SK-N-MC (cell line): ENCODE data around the gene MUC5B.

Experiments used
- EZH2 ChIP-seq: fragments of 200-600 bp; sonication (generic); IDR thresholded peaks from one replicate; pipeline ENCODE4 v1.6.1; 2017; ENCODE audit warnings: antibody characterized with exemption
- POLR2AphosphoS5 ChIP-seq: IDR thresholded peaks from 2 replicates; pipeline ENCODE4 v1.6.1; 2012; ENCODE audit warnings: mild to moderate bottlenecking, low read depth, low read length, borderline replicate concordance

DNA sequence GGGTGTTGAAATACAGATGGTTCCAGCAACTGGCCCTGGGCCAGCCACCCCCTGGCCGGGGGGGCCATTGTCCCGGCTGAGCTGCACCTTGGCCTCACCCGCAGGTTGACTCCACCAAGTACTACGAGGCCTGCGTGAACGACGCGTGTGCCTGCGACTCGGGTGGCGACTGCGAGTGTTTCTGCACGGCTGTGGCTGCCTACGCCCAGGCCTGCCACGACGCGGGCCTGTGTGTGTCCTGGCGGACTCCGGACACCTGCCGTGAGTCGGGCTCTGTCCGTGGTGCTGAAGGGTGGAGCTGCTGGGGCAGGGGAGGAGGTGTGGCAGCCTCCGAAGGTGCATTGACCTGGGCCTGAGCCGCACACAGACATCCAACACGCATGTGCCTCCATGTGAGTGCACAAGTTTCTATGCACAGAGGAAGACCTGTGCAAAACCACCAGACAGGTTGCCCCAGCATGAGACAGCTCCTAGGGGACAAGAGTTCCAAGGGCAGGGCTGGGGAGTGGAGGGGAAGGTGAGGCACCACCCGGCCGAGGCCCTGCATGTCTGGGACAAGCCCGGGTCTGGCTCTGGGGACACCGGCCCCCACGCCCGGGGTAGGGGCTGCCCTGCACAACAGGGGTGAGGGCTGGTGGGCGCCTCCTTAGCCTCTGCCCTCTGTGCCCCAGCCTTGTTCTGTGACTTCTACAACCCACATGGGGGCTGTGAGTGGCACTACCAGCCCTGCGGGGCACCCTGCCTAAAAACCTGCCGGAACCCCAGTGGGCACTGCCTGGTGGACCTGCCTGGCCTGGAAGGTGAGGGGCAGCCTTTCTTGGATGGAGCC is 16.1 kb downstream of the MUC5B start:
- TF ChIP-seq EZH2 = no peak
- TF ChIP-seq POLR2AphosphoS5 = no peak
